NCI-H2196 treated with DMSO at 0.1 percent for 48 hours (cell line): Measurements from ENCODE around the gene ZFP42.
"Not testable (repeated sequence)": the region's sequence is repeated elsewhere in the genome, so short reads cannot be mapped to it uniquely, and the experiment has no call there.

ENCODE experiments used
- DNase-seq: peaks from one replicate; lab custom pipeline; 2025; ENCODE audit not compliant: unreplicated experiment; lab: John Stamatoyannopoulos, UW

The ZFP42 gene

GRCh38 chr4:187995322-187996207 is at the start of gene ZFP42:
TSS of gene ZFP42 (plus strand) at chr4:187995771. CDS start at chr4:188002808, 7,037 bp downstream.
- no peak for DNase-seq

- no peak for DNase-seq
These were observed 34.4 kb upstream of the ZFP42 start for GRCh38 chr4:187961171-187961570.

GRCh38 chr4:187961961-187962360 is 33.6 kb upstream of the ZFP42 start:
- no peak for DNase-seq

- DNase-seq = no peak
These were observed 32.6 kb upstream of the ZFP42 start for GRCh38 chr4:187962926-187963325.

- DNase-seq = no peak
These were observed 29.8 kb upstream of the ZFP42 start for GRCh38 chr4:187965726-187966125.

GRCh38 chr4:187972135-187972534 is 23.4 kb upstream of the ZFP42 start:
- no peak for DNase-seq

GRCh38 chr4:187983746-187984145 is 11.8 kb upstream of the ZFP42 start:
- no peak for DNase-seq

GRCh38 chr4:187992971-187993370 is 2.6 kb upstream of the ZFP42 start:
- DNase-seq = no peak

- DNase-seq = no peak
These were observed 1.7 kb upstream of the ZFP42 start for GRCh38 chr4:187993827-187994226.

GRCh38 chr4:187996502-187997177 is 1.1 kb downstream of the ZFP42 start:
- no peak for DNase-seq

GRCh38 chr4:187997991-187998390 is 2.4 kb downstream of the ZFP42 start:
- not testable (repeated sequence) for DNase-seq

- DNase-seq = no peak
These were observed 3.9 kb downstream of the ZFP42 start for GRCh38 chr4:187999406-187999932.

GRCh38 chr4:188002323-188002722 is 6.8 kb downstream of the ZFP42 start:
- no peak for DNase-seq

GRCh38 chr4:188002751-188003150 is 7.2 kb downstream of the ZFP42 start:
- DNase-seq = no peak

GRCh38 chr4:188005561-188005960 is 10.0 kb downstream of the ZFP42 start:
- no peak for DNase-seq

- DNase-seq = no peak
These were observed 10.8 kb downstream of the ZFP42 start for GRCh38 chr4:188006285-188006848.

- no peak for DNase-seq
These were observed 12.8 kb downstream of the ZFP42 start for GRCh38 chr4:188008377-188008776.

- DNase-seq = no peak
These were observed 16.9 kb downstream of the ZFP42 start for GRCh38 chr4:188012426-188012945.

GRCh38 chr4:188015025-188015940 is 19.7 kb downstream of the ZFP42 start:
- no peak for DNase-seq

GRCh38 chr4:188016754-188017153 is 21.2 kb downstream of the ZFP42 start:
- DNase-seq = no peak
